Spleen (tissue), 7 donors: Measurements from ENCODE around the gene EDAR.

Experiments
- POLR2A ChIP-seq, 3 donors: fragments of 450-650 bp; IDR thresholded peaks; one replicate each; pipeline ENCODE4 v1.5.1; 2017; ENCODE audit warnings: antibody characterized with exemption in 3 of 3, mild to moderate bottlenecking in 1 of 3
- POLR2AphosphoS5 ChIP-seq, 3 donors: sonication (generic); formaldehyde crosslinking; IDR thresholded peaks; one replicate each; pipeline ENCODE4 v1.5.1; 2017; ENCODE audit warnings: antibody characterized with exemption in 3 of 3
- TF ChIP-seq, protein P1 (sequence below), 11 experiments: fragments of 200-600 bp in 7 of 11; fragments of 450-650 bp in 4 of 11; sonication (generic) in 4 of 11; IDR thresholded peaks in 8 of 11; conservative IDR thresholded peaks in 3 of 11; 1 replicate in 7 of 11; 2 replicates in 4 of 11; pipeline versions ENCODE4 v1.4.0 to v1.8.0; 2016 to 2021; ENCODE audit warnings: antibody characterized with exemption in 11 of 11, inconsistent platforms in 4 of 11, mild to moderate bottlenecking in 1 of 11
- donor health status: DM: no; HTN: no; CAD: no; lungs with moderate emphysema.
- donor health status: DM: no; HTN: no; CAD: no.
- donor health status: DM: no; HTN: no; CAD: no.

DNA sequence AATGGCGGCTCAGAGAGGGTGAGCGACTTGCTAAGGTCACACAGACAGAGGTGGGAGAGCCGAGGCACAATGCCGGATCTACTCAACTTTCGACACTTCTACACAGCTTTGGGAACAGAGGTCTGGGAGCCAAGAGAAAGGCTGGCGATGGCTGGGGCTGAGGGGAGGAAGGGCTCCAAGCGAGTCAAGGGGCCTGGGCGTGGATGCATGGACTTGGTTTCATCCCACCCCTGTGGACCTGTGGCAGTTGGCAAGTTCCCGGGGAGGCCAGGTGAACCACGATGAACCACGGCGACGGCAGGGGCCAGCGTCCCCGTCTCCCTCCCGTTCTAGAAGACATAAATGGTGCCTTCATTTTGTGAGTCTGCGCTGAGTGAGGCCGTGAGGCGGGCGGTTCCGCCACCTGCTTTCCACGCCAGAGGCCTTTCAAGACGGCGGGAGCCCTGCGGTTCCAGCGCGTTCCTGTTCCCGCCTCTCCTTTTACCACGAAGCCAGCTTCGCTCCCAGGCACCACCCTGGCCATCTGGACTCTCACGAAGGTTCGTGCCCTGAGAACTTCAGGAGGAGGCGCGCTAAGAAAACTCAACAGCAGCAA lies 46.7 kb downstream of the EDAR start:
- TF ChIP-seq, protein P1, sequence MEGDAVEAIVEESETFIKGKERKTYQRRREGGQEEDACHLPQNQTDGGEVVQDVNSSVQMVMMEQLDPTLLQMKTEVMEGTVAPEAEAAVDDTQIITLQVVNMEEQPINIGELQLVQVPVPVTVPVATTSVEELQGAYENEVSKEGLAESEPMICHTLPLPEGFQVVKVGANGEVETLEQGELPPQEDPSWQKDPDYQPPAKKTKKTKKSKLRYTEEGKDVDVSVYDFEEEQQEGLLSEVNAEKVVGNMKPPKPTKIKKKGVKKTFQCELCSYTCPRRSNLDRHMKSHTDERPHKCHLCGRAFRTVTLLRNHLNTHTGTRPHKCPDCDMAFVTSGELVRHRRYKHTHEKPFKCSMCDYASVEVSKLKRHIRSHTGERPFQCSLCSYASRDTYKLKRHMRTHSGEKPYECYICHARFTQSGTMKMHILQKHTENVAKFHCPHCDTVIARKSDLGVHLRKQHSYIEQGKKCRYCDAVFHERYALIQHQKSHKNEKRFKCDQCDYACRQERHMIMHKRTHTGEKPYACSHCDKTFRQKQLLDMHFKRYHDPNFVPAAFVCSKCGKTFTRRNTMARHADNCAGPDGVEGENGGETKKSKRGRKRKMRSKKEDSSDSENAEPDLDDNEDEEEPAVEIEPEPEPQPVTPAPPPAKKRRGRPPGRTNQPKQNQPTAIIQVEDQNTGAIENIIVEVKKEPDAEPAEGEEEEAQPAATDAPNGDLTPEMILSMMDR (IDR thresholded peaks at IDR 0.05 in 8 of 11, conservative IDR thresholded peaks at IDR 0.05 in 3 of 11): no peak
- TF ChIP-seq POLR2A (IDR thresholded peaks at IDR 0.05): no peak
- TF ChIP-seq POLR2AphosphoS5 (IDR thresholded peaks at IDR 0.05): no peak
